NCI-H2196 (cell line): ENCODE results near the gene PRKCB.

Experiments
- DNase-seq: peaks from one replicate; lab custom pipeline; 2025; ENCODE audit not compliant: unreplicated experiment; lab: John Stamatoyannopoulos, UW

PRKCB gene

DNA sequence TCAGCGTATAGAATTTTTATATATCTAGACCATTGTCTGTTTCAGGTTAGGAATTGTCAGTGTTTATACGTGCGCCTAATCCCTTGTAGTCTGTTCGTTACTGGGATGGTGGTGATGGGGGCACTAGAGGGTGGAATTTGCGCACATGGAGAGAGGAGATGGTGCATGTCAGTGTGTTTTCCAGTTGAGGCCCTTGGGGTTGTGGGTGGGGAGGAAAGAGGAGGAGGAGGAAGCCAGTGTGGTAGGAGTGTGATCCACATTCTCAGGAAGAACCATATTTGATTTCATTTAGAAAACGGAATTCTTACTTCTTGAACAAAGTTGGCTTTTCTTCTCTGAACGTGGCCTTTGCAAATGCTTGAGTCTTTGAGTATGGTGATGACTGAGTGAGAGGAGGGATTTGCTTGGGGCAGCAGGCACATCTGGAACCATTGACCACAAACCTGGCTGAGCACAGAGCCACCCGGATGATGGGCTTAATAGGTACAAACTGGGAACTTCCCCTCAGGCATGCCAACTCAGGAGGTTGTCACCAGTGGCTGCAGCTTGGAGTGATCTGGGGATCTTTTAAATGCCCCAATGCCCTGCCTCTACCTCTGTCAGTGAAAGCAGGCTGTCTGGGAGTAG is 98.9 kb downstream of the PRKCB start:
- no peak for DNase-seq

DNA sequence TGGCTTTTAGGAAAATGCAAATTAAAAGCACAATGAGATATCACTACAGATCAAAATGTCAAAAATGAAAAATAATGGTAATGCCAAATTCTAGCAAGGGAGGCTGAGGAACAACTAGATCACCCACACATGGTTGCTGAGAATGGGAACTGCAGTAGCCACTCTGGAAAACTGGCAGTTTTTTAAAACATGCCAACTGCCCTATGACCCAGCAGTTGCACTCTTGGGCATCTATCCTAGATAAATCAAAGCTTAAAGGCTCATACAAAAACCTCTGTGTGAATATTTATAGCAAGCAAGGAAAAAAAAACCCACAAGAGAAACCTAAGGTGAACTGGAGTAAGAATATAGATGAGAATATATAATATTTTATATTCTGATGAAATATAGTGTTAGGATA is 104.3 kb downstream of the PRKCB start:
- no peak for DNase-seq

DNA sequence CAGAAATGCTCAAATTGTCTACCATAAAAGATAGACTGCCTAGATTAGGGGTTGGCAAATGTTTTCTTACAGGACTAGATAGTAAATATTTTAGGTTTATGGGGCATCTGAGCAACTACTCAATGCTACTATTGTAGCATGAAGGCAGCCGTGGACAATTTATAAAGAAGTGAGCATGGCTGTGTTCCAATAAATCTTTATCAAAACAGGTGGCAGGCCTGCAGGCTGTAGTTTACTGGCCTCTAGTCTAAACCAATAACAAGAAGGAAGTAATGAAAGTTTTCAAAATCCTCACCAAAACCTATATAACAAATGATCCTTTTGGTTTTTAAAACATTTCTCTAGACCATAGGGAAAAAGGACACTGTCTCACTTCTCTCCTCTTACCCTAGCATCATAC is 105.2 kb downstream of the PRKCB start:
- DNase-seq, result no peak

- no peak for DNase-seq
Measured at GRCh38 chr16:23941963-23942564, 106.3 kb downstream of the PRKCB start.

DNA sequence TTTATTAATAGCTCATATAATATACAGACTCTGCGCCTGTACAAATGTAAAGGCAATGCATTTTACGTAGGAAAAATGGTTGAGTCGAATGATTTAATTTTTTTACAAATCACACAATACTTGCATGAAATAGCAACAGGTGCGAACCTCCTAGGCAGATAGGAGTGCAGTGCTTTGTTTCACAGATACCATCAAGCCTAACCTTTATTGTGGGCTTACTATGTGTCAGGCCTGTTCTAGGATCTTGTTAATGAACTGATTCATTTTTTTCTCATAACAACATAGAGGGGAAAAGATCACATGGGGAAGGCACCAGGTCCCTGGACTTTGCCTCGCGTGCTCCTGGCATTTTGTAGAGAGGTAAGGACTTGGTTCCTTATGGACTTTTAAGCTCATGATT is 107.8 kb downstream of the PRKCB start:
- DNase-seq, result no peak

GRCh38 chr16:23944381-23944780 is 108.6 kb downstream of the PRKCB start:
- no peak for DNase-seq

DNA sequence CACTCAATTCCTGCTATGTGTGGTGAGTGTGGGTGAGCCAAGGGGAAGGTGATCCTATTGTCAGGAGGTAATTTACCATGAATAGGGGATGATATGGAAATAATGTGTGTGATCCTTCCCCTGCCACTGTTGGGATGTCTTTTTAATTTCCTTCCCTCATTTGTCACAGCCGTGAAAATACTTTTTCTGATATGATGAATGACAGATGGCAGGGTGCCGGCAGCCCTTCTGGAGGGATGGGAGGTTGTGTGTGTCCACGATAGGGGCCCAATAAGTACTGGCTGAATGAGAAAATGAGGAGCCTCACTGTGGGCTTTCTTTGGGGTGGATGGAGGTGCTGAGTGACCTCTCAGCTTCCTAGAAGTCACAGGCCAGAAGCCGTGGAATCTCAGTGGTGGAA is 109.5 kb downstream of the PRKCB start:
- DNase-seq, result no peak

- DNase-seq, result no peak
Measured at GRCh38 chr16:23947838-23948237, 112.1 kb downstream of the PRKCB start.

- no peak for DNase-seq
Measured at GRCh38 chr16:23948949-23949411, 113.2 kb downstream of the PRKCB start.

- no peak for DNase-seq
Measured at GRCh38 chr16:23949630-23950290, 114.0 kb downstream of the PRKCB start.

DNA sequence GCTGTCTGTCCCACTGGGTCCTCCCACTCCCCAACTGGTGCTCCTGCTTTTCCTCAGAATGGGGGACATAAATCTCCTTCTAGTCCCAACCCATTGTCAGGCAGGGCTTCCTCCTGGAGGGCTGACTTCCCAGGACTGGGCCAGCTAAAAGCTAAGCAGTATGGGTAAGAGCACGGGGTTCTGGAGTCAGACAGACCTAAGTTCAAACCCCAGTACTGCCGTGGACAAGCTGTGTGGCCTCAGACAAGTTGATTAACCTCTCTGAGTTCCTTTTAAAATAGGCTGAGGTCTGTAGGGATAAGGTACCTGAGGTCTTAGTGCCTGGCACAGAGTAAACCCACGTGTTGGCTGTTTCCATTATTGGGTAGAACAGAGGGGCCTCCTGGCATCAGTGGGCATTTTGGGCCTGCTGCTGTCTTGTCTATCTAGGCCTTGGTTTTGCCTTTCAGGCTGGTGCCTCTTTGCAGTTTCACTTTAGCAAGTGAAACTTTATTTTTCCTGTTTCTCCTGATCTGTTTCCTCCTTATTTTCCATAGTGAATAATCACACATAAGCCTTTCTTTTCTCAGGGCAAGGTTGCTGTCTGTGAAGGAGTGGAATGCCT is 114.6 kb downstream of the PRKCB start:
- DNase-seq, result no peak

- no peak for DNase-seq
Measured at GRCh38 chr16:23950898-23951297, 115.1 kb downstream of the PRKCB start.

DNA sequence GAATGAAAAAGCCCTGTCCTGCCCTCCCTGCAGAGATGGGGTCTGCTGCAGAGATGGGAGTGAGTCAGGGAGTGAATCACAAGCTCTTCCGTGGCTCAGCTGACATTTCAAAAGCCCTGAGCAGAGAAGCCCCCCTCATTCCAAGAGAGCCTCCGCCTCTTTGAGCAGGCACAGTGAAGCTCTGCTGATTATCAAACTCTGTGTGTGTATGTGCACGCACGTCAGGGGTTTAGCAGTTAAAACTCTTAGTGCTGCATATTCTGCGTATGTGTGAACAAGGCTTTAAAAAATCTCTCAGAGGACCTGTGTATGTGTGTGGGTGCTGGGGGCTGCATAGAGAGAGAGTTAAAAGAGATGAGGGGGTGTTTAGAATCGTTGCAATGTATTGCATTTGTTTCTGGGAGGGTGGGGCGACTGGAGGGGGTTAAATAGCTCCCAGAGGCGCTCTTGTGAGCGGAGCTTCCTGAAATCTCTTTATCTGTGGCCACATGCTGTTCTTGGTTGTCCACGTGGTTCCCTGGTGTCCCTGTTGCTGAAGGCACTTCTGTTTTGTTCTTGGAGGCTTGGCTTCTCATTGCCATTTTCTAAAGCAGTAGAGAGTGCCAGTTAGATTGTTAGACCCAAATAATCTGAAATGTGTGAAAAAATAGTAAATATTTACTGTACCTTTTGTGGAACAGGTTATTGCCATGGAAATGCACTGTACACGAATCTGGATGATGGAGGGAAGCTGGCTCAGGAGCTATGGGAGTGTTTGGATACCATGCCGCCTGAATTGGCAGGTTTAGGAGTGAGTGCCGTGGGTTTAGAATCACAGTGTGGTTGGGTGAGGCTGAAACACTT is 116.6 kb downstream of the PRKCB start:
- DNase-seq, result no peak

- no peak for DNase-seq
Measured at GRCh38 chr16:23952971-23953300, 117.2 kb downstream of the PRKCB start.

DNA sequence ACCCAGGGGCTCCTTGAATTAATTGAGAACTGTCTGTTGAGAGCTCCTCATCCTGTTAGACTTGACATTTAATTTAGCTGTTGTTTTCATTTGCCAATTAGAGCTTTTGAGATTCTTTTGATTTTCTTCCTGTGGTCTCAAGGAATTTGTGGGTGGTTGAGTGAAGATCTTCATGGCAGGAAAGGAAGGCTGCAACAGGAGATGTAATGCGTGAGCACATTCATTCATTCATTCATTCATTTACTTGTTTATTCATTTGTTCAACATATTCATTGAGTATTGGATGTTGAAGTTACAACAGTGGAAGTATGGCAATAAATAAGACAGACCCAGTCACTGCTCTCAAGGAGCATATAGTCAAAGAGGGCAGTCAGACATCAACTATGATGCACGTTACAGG is 117.7 kb downstream of the PRKCB start:
- no peak for DNase-seq

- DNase-seq, result no peak
Measured at GRCh38 chr16:23955088-23955487, 119.3 kb downstream of the PRKCB start.

DNA sequence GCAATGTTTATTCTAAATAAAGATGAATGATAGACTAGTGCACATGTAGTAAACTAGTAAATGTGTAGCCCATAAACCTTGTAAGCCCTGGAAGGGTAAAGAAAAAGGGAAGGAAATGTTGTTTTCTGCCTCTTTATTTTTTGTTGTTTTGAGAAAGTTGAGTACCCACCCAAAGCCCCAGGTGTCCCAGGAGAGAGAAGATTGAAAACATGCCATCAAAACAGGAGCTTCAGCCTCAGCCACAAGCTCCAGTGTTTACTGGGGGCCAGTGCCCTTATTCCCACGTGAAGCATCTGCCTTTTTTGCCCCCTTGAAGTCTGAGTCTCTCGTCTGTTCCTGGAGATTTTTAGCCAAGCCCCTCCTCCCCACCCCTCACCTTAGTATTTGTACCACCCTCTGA is 121.5 kb downstream of the PRKCB start:
- DNase-seq, result no peak

- no peak for DNase-seq
Measured at GRCh38 chr16:23959072-23959751, 123.4 kb downstream of the PRKCB start.

DNA sequence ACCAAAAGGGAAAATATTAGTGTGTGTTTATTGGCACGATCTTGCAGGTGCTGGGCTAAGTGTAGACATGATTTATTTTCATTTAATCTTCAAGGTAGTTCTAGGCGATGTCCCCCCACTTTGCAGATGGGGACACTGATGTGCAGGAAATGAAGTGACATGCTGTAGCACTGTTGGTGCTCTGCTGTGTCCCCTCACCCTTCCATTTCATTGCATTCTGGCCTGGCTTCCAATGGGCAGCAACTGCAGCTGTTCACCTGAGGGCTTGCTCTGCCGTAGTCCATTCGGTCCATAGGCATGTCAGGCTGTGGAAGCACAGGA is 123.9 kb downstream of the PRKCB start:
- no peak for DNase-seq

DNA sequence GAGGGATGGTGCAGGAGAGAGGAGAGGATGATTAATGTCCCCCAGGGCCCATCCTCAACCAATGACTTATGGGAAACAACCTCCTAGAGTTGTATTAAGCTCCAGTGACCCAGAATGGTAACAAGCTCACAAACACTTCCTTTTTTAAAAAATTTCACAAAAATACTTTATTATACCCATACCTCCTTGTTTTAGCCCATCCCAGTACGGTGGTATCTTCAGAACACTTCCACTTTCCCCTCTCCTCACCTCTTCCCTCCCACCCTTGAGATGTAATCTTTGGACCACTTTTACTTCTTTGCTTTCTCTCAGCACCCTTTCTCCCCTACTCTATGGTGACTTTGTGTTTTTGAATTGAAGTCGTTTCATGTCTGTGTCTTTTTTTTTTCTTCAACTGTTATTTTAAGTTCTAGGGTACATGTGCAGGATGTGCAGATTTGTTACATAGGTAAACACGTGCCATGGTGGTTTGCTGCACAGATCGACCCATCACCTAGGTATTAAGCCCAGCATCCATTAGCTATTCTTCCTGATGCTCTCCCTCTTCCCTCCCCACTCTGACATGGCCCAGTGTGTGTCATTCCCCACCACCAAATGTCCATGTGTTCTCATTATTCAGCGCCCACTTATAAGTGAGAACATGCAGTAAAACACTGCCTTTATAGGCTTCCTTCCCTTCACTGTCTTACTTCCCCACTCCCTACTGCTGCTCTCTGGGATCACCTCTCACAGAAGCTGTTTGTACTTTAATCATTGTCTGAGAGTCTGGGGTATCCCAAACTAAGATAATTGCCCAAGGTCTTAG is 124.5 kb downstream of the PRKCB start:
- no peak for DNase-seq
